GM23338 (cell line): Measurements from ENCODE around the gene VPS37C. TPM values are rescaled to one million over a fixed set of nuclear protein-coding genes. Genes with fewer than 3 reads are reported as not detected.

Experiments used
- ATAC-seq: fragments of 200-7000 bp; cut with Tn5 transposase; 3 replicates; pipeline ENCODE4 v1.9.1; 2020
- DNase-seq: peaks from one replicate; pipeline ENCODE4 v3.0.0-alpha.2; 2015; ENCODE audit warnings: low spot score
- H2AFZ ChIP-seq: fragments of 200-600 bp; sonication (generic); 2 replicates; pipeline ENCODE4 v1.8.0; 2016; ENCODE audit warnings: antibody characterized with exemption, mild to moderate bottlenecking, moderate library complexity
- H3F3A ChIP-seq: fragments of 200-600 bp; sonication (generic); replicated peaks from 2 replicates; pipeline ENCODE4 v1.8.0; 2017; ENCODE audit warnings: antibody characterized with exemption, mixed run types, low read depth
- H3K27ac ChIP-seq: fragments of 200-600 bp; sonication (generic); 2 replicates; pipeline ENCODE4 v1.6.1; 2016; ENCODE audit warnings: low read depth
- H3K27me3 ChIP-seq: fragments of 200-600 bp; sonication (generic); 2 replicates; pipeline ENCODE4 v1.8.0; 2016; ENCODE audit warnings: mild to moderate bottlenecking, mixed run types, moderate library complexity; ENCODE audit not compliant: insufficient read depth
- H3K36me3 ChIP-seq: fragments of 200-600 bp; sonication (generic); 2 replicates; pipeline ENCODE4 v1.8.0; 2016; ENCODE audit warnings: mild to moderate bottlenecking; ENCODE audit not compliant: insufficient read depth
- H3K4me1 ChIP-seq: fragments of 200-600 bp; sonication (generic); 2 replicates; pipeline ENCODE4 v1.8.0; 2016; ENCODE audit warnings: mild to moderate bottlenecking, moderate library complexity; ENCODE audit not compliant: insufficient read depth
- H3K4me2 ChIP-seq: fragments of 200-600 bp; sonication (generic); 2 replicates; pipeline ENCODE4 v1.7.1; 2017; ENCODE audit warnings: mixed run types
- H3K4me3 ChIP-seq: fragments of 200-600 bp; sonication (generic); 2 replicates; pipeline ENCODE4 v1.6.1; 2016; ENCODE audit warnings: mixed run types
- H3K79me2 ChIP-seq: fragments of 200-600 bp; sonication (generic); replicated peaks from 2 replicates; pipeline ENCODE4 v1.8.0; 2017; ENCODE audit warnings: mild to moderate bottlenecking; ENCODE audit not compliant: insufficient read depth
- H3K9me2 ChIP-seq: fragments of 200-600 bp; sonication (generic); 2 replicates; pipeline ENCODE4 v1.8.0; 2017; ENCODE audit not compliant: insufficient read depth
- H4K20me1 ChIP-seq: fragments of 200-600 bp; sonication (generic); replicated peaks from 2 replicates; pipeline ENCODE4 v1.8.0; 2017; ENCODE audit warnings: mild to moderate bottlenecking; ENCODE audit not compliant: insufficient read depth
- H3K27ac Mint-ChIP-seq: 2 replicates; pipeline ENCODE4 v1.8.0; 2020; ENCODE audit warnings: inconsistent platforms, mild to moderate bottlenecking, moderate library complexity, mixed read lengths
- H3K27me3 Mint-ChIP-seq: 3 replicates; pipeline ENCODE4 v1.8.0; 2022; ENCODE audit warnings: low read depth, mild to moderate bottlenecking, moderate library complexity, mixed read lengths, inconsistent platforms; ENCODE audit not compliant: insufficient read depth, poor library complexity
- H3K36me3 Mint-ChIP-seq: 3 replicates; pipeline ENCODE4 v1.8.0; 2021; ENCODE audit warnings: low read depth, mild to moderate bottlenecking, inconsistent platforms, moderate library complexity, mixed read lengths
- H3K4me1 Mint-ChIP-seq: 3 replicates; pipeline ENCODE4 v1.8.0; 2020; ENCODE audit warnings: mild to moderate bottlenecking, inconsistent platforms, mixed read lengths
- H3K4me3 Mint-ChIP-seq: 3 replicates; pipeline ENCODE4 v1.8.0; 2021; ENCODE audit warnings: moderate library complexity, mild to moderate bottlenecking, inconsistent platforms, mixed read lengths
- H3K9me3 Mint-ChIP-seq: 3 replicates; pipeline ENCODE4 v1.8.0; 2020; ENCODE audit warnings: moderate library complexity, mild to moderate bottlenecking, inconsistent platforms, mixed read lengths
- CREB1 ChIP-seq: fragments of 250-450 bp; sonication (Bioruptor Pico); IDR thresholded peaks from 2 replicates; pipeline ENCODE4 v1.5.0; 2020; ENCODE audit warnings: low read depth, mild to moderate bottlenecking, moderate library complexity
- ETS1 ChIP-seq: IDR thresholded peaks from 2 replicates; pipeline ENCODE4 v1.6.1; 2016; ENCODE audit warnings: antibody characterized with exemption
- EZH2 ChIP-seq: fragments of 200-600 bp; sonication (generic); IDR thresholded peaks from one replicate; pipeline ENCODE4 v1.8.0; 2017; ENCODE audit warnings: antibody characterized with exemption, mild to moderate bottlenecking, low read depth; ENCODE audit not compliant: unreplicated experiment
- EZH2phosphoT487 ChIP-seq: fragments of 200-600 bp; sonication (generic); IDR thresholded peaks from one replicate; pipeline ENCODE4 v1.8.1; 2018; ENCODE audit warnings: antibody characterized with exemption; ENCODE audit not compliant: unreplicated experiment
- JUNB ChIP-seq: IDR thresholded peaks from one replicate; pipeline ENCODE4 v1.6.1; 2016; ENCODE audit warnings: antibody characterized with exemption; ENCODE audit not compliant: unreplicated experiment
- NANOG ChIP-seq: IDR thresholded peaks from 2 replicates; pipeline ENCODE4 v1.6.1; 2016; ENCODE audit warnings: antibody characterized with exemption, borderline replicate concordance
- POLR2AphosphoS5 ChIP-seq: IDR thresholded peaks from 2 replicates; pipeline ENCODE4 v1.6.1; 2016; ENCODE audit warnings: antibody characterized with exemption, low read depth
- REST ChIP-seq: IDR thresholded peaks from one replicate; pipeline ENCODE4 v1.6.1; 2018; ENCODE audit warnings: antibody characterized with exemption; ENCODE audit not compliant: unreplicated experiment
- STAT1 ChIP-seq: IDR thresholded peaks from one replicate; pipeline ENCODE4 v1.6.1; 2016; ENCODE audit warnings: antibody characterized with exemption; ENCODE audit not compliant: unreplicated experiment
- ZNF114 ChIP-seq: fragments of 250-450 bp; sonication (Bioruptor Pico); IDR thresholded peaks from 2 replicates; pipeline ENCODE4 v1.5.0; 2020; ENCODE audit warnings: mild to moderate bottlenecking, moderate library complexity
- ZNF331 ChIP-seq: fragments of 250-450 bp; sonication (Bioruptor Pico); IDR thresholded peaks from 2 replicates; pipeline ENCODE4 v1.5.0; 2020; ENCODE audit warnings: low read depth, mild to moderate bottlenecking, moderate library complexity
- polyA plus RNA-seq: library from polyadenylated mRNA; unstranded; fragments of >200 nt; fragmentation: Nextera tagmentation; extraction: Ambion mirVana; gene quantifications from 2 replicates; pipeline ENCODE4 v1.2.1, GENCODE V29; 2016
- total RNA-seq: library from RNA; depleted of rRNA; stranded (reverse); fragments of >200 nt; shearing (Covaris generic); gene quantifications from 2 replicates; pipeline ENCODE4 v1.2.3, GENCODE V29; 2014
- TF ChIP-seq, protein P1 (sequence below), 2 experiments: fragments of 200-600 bp in 1 of 2; sonication (generic) in 1 of 2; conservative IDR thresholded peaks; 2 replicates each; pipeline versions ENCODE4 v1.5.1 to v1.6.1; 2016 to 2017; ENCODE audit warnings: antibody characterized with exemption in 2 of 2, low read depth in 2 of 2, mild to moderate bottlenecking in 2 of 2, moderate library complexity in 1 of 2
- TF ChIP-seq, protein P2 (sequence below): fragments of 250-450 bp; sonication (Bioruptor Pico); IDR thresholded peaks from 2 replicates; pipeline ENCODE4 v1.5.0; 2020; ENCODE audit warnings: mild to moderate bottlenecking, moderate library complexity

Gene VPS37C
- total and polyA plus RNA-seq, 2 experiments from 2014 or later = 8.8 to 19.4 TPM

DNA sequence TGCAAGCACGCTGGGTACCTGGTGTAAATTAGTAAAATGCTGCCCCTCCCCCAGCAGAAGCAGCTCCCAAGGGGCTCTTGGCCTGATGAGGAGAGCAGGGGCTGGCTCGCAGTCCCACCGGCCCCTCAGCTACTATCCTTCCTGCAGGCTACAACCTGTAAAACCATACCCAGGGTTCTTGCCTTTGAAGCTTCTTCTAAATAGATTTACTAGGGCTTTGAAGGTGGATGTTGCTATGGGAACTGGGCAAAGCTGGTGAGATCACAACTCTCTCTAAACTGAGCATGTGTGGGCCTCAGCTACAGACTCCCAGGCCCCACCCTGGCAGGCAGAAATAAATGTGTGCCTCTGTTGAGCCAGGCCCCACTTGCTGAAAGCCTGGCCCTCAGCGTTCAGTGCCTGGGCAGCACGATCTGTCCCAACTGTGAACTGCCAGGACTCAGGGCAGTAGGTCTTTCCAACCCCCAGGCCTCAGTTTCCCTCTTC, 40.5 kb downstream of the VPS37C start:
- no peaks in the 10 kb centered on the region for H3K9me3 Mint-ChIP-seq
- no peaks in the 10 kb centered on the region for H3F3A ChIP-seq
- ATAC-seq (no peak), DNase-seq (no peak)
- TF ChIP-seq STAT1 (no peak), EZH2phosphoT487 (no peak), CREB1 (CRISPR knock-in tag) (no peak), ZNF331 (CRISPR knock-in tag) (no peak), EZH2 (no peak), NANOG (no peak), POLR2AphosphoS5 (no peak), ETS1 (no peak), REST (no peak), JUNB (no peak), ZNF114 (CRISPR knock-in tag) (no peak)
- TF ChIP-seq, protein P1, sequence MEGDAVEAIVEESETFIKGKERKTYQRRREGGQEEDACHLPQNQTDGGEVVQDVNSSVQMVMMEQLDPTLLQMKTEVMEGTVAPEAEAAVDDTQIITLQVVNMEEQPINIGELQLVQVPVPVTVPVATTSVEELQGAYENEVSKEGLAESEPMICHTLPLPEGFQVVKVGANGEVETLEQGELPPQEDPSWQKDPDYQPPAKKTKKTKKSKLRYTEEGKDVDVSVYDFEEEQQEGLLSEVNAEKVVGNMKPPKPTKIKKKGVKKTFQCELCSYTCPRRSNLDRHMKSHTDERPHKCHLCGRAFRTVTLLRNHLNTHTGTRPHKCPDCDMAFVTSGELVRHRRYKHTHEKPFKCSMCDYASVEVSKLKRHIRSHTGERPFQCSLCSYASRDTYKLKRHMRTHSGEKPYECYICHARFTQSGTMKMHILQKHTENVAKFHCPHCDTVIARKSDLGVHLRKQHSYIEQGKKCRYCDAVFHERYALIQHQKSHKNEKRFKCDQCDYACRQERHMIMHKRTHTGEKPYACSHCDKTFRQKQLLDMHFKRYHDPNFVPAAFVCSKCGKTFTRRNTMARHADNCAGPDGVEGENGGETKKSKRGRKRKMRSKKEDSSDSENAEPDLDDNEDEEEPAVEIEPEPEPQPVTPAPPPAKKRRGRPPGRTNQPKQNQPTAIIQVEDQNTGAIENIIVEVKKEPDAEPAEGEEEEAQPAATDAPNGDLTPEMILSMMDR (conservative IDR thresholded peaks at IDR 0.05; ENCODE audit: low read depth in 2 of 2) = no peak
- TF ChIP-seq, protein P2, sequence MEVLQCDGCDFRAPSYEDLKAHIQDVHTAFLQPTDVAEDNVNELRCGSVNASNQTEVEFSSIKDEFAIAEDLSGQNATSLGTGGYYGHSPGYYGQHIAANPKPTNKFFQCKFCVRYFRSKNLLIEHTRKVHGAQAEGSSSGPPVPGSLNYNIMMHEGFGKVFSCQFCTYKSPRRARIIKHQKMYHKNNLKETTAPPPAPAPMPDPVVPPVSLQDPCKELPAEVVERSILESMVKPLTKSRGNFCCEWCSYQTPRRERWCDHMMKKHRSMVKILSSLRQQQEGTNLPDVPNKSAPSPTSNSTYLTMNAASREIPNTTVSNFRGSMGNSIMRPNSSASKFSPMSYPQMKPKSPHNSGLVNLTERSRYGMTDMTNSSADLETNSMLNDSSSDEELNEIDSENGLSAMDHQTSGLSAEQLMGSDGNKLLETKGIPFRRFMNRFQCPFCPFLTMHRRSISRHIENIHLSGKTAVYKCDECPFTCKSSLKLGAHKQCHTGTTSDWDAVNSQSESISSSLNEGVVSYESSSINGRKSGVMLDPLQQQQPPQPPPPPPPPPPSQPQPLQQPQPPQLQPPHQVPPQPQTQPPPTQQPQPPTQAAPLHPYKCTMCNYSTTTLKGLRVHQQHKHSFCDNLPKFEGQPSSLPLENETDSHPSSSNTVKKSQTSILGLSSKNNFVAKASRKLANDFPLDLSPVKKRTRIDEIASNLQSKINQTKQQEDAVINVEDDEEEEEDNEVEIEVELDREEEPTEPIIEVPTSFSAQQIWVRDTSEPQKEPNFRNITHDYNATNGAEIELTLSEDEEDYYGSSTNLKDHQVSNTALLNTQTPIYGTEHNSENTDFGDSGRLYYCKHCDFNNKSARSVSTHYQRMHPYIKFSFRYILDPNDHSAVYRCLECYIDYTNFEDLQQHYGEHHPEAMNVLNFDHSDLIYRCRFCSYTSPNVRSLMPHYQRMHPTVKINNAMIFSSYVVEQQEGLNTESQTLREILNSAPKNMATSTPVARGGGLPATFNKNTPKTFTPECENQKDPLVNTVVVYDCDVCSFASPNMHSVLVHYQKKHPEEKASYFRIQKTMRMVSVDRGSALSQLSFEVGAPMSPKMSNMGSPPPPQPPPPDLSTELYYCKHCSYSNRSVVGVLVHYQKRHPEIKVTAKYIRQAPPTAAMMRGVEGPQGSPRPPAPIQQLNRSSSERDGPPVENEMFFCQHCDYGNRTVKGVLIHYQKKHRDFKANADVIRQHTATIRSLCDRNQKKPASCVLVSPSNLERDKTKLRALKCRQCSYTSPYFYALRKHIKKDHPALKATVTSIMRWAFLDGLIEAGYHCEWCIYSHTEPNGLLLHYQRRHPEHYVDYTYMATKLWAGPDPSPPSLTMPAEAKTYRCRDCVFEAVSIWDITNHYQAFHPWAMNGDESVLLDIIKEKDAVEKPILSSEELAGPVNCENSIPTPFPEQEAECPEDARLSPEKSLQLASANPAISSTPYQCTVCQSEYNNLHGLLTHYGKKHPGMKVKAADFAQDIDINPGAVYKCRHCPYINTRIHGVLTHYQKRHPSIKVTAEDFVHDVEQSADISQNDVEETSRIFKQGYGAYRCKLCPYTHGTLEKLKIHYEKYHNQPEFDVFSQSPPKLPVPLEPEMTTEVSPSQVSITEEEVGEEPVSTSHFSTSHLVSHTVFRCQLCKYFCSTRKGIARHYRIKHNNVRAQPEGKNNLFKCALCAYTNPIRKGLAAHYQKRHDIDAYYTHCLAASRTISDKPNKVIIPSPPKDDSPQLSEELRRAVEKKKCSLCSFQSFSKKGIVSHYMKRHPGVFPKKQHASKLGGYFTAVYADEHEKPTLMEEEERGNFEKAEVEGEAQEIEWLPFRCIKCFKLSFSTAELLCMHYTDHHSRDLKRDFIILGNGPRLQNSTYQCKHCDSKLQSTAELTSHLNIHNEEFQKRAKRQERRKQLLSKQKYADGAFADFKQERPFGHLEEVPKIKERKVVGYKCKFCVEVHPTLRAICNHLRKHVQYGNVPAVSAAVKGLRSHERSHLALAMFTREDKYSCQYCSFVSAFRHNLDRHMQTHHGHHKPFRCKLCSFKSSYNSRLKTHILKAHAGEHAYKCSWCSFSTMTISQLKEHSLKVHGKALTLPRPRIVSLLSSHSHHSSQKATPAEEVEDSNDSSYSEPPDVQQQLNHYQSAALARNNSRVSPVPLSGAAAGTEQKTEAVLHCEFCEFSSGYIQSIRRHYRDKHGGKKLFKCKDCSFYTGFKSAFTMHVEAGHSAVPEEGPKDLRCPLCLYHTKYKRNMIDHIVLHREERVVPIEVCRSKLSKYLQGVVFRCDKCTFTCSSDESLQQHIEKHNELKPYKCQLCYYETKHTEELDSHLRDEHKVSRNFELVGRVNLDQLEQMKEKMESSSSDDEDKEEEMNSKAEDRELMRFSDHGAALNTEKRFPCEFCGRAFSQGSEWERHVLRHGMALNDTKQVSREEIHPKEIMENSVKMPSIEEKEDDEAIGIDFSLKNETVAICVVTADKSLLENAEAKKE (CRISPR knock-in tag) = no peak
- no peaks in the 10 kb centered on the region for H3K9me2 ChIP-seq
- H3K27me3 Mint-ChIP-seq = no peaks in the 10 kb centered on the region
- H3K4me1 ChIP-seq = no peaks in the 10 kb centered on the region
- H3K27me3 ChIP-seq = no peaks in the 10 kb centered on the region
- H4K20me1 ChIP-seq = no peaks in the 10 kb centered on the region
- no peak overlapping the region; the same call in 1 of the 2 replicates for H2AFZ ChIP-seq
- H3K27ac ChIP-seq = no peak overlapping the region
- no peak overlapping the region for H3K4me3 ChIP-seq
- no peaks in the 10 kb centered on the region for H3K36me3 ChIP-seq
- no peaks in the 10 kb centered on the region for H3K79me2 ChIP-seq
- no peak overlapping the region for H3K4me2 ChIP-seq
- no peak overlapping the region for H3K4me3 Mint-ChIP-seq
- H3K36me3 Mint-ChIP-seq = no peaks in the 10 kb centered on the region
- no peaks in the 10 kb centered on the region for H3K4me1 Mint-ChIP-seq
- H3K27ac Mint-ChIP-seq = no peak overlapping the region
